HepG2 (cell line): ENCODE results near the gene CFAP46. TPM values are rescaled to one million over a fixed set of nuclear protein-coding genes. Genes with fewer than 3 reads are reported as not detected.

Experiments used
- ATAC-seq: fragments of 200-7000 bp; cut with Tn5 transposase; 3 replicates; pipeline ENCODE4 v1.9.1; 2020; ENCODE audit warnings: mild to moderate bottlenecking, moderate library complexity
- BruUV-seq: library from RNA; stranded (reverse); fragments of 400-500 nt; replicated peaks from 2 replicates; lab custom pipeline; 2021; lab: Mats Ljungman, UMichigan
- CTCF ChIA-PET: fragments of 300-600 bp; formaldehyde crosslinking; extraction: SDS; loops from one replicate; lab custom pipeline; 2021; ENCODE audit warnings: low total read pairs, inconsistent platforms, low intra/inter-chr PET ratio; lab: Yijun Ruan, JAX
- POLR2A ChIA-PET: fragments of 350-600 bp; sonication (Branson Sonifier 250); formaldehyde crosslinking; loops from one replicate; lab custom pipeline; 2020; ENCODE audit warnings: antibody characterized with exemption, inconsistent platforms; lab: Yijun Ruan, JAX
- DNase-seq: peaks from one replicate; pipeline ENCODE4 v3.0.0-alpha.2; 2015; ENCODE audit warnings: low spot score
- FAIRE-seq: peaks from 3 replicates; lab custom pipeline; 2011; peaks lifted over from hg19 to GRCh38; lab: Jason Lieb, UNC
- H2AFZ ChIP-seq: one replicate; pipeline ENCODE4 v1.6.1; 2011; ENCODE audit warnings: low read length, inconsistent platforms
- H3K27ac ChIP-seq: fragments of 300-600 bp; 3 replicates; pipeline ENCODE4 v1.8.0; 2011; ENCODE audit warnings: mixed run types, mild to moderate bottlenecking, mixed read lengths, low read length, inconsistent platforms; ENCODE audit not compliant: insufficient read depth; ENCODE audit errors: extremely low read length
- H3K27me3 ChIP-seq, 2 experiments: fragments of 200-600 bp in 1 of 2; 2 replicates in 1 of 2; 3 replicates in 1 of 2; pipeline versions ENCODE4 v1.6.0 to v1.8.0; 2011; ENCODE audit warnings: low read length in 2 of 2, mild to moderate bottlenecking in 2 of 2, moderate library complexity in 2 of 2, inconsistent platforms in 1 of 2; ENCODE audit not compliant: insufficient read depth in 2 of 2, control insufficient read depth in 1 of 2
- H3K36me3 ChIP-seq, 2 experiments: fragments of 200-600 bp in 1 of 2; replicated peaks in 1 of 2; 2 replicates in 1 of 2; 3 replicates in 1 of 2; pipeline versions ENCODE4 v1.5.1 to v1.8.0; 2011; ENCODE audit warnings: low read length in 2 of 2, inconsistent platforms in 1 of 2; ENCODE audit not compliant: insufficient read depth in 2 of 2, control insufficient read depth in 1 of 2
- H3K4me1 ChIP-seq: 2 replicates; pipeline ENCODE4 v1.5.1; 2012; ENCODE audit warnings: low read length, inconsistent platforms; ENCODE audit not compliant: insufficient read depth
- H3K4me2 ChIP-seq: 2 replicates; pipeline ENCODE4 v1.6.0; 2011; ENCODE audit warnings: low read depth, low read length, inconsistent platforms
- H3K4me3 ChIP-seq, 3 experiments: fragments of 200-600 bp in 1 of 3; sonication (generic), shearing (Covaris generic) in 1 of 3; replicated peaks in 1 of 3; 2 replicates each; pipeline ENCODE4 v1.5.1; 2011 to 2016; ENCODE audit warnings: low read length in 3 of 3, inconsistent platforms in 2 of 3, low read depth in 2 of 3, mild to moderate bottlenecking in 2 of 3, control low read depth in 1 of 3, mixed read lengths in 1 of 3; ENCODE audit not compliant: insufficient read depth in 1 of 3
- H3K79me2 ChIP-seq: one replicate; pipeline ENCODE4 v1.6.1; 2011; ENCODE audit warnings: low read length, inconsistent platforms; ENCODE audit not compliant: insufficient read depth
- H3K9ac ChIP-seq: 2 replicates; pipeline ENCODE4 v1.6.0; 2011; ENCODE audit warnings: mild to moderate bottlenecking, low read depth, low read length, inconsistent platforms; ENCODE audit not compliant: insufficient read depth
- H3K9me3 ChIP-seq: 2 replicates; pipeline ENCODE4 v1.5.1; 2012; ENCODE audit warnings: mild to moderate bottlenecking, low read length
- H4K20me1 ChIP-seq: 2 replicates; pipeline ENCODE4 v1.6.0; 2011; ENCODE audit warnings: inconsistent platforms, mild to moderate bottlenecking, low read length, moderate library complexity; ENCODE audit not compliant: insufficient read depth
- ARID2 ChIP-seq: sonication (generic); formaldehyde crosslinking; IDR thresholded peaks from 2 replicates; pipeline ENCODE4 v1.8.1; 2022; ENCODE audit warnings: mild to moderate bottlenecking, missing genetic modification reagents, borderline replicate concordance
- CBX1 ChIP-seq: IDR thresholded peaks from one replicate; pipeline ENCODE4 v1.6.1; 2016; ENCODE audit warnings: antibody characterized with exemption, low read depth
- CEBPB ChIP-seq: IDR thresholded peaks from 2 replicates; pipeline ENCODE4 v1.6.1; 2011; ENCODE audit warnings: low read depth, low read length, improper control_type of control experiment, borderline replicate concordance
- FUBP1 ChIP-seq: sonication (generic); formaldehyde crosslinking; IDR thresholded peaks from 2 replicates; pipeline ENCODE4 v1.5.1; 2020; ENCODE audit warnings: missing genetic modification reagents, mild to moderate bottlenecking, borderline replicate concordance
- GATA4 ChIP-seq: sonication (generic); IDR thresholded peaks from 2 replicates; pipeline ENCODE4 v1.6.1; 2016; ENCODE audit warnings: antibody characterized with exemption, low read depth, borderline replicate concordance
- PHB2 ChIP-seq: fragments of 450-650 bp; IDR thresholded peaks from 2 replicates; pipeline ENCODE4 v1.6.1; 2018; ENCODE audit not compliant: partially characterized antibody
- SRSF1 ChIP-seq: fragments of 200-400 bp; formaldehyde crosslinking; optimal IDR thresholded peaks from 2 replicates; pipeline ENCODE3; 2017; ENCODE audit warnings: mild to moderate bottlenecking, low read depth, low read length, moderate library complexity
- TEAD2 ChIP-seq: sonication (generic); formaldehyde crosslinking; IDR thresholded peaks from 2 replicates; pipeline ENCODE4 v1.9.0; 2021; ENCODE audit warnings: missing genetic modification reagents
- THAP9 ChIP-seq: sonication (generic); formaldehyde crosslinking; IDR thresholded peaks from 2 replicates; pipeline ENCODE4; 2020; ENCODE audit warnings: missing genetic modification reagents, mild to moderate bottlenecking, borderline replicate concordance
- ZMAT3 ChIP-seq: sonication (generic); formaldehyde crosslinking; conservative IDR thresholded peaks from 2 replicates; pipeline ENCODE4 v1.7.0; 2021; ENCODE audit warnings: missing genetic modification reagents
- ZNF225 ChIP-seq: sonication (generic); formaldehyde crosslinking; IDR thresholded peaks from 2 replicates; pipeline ENCODE4 v1.4.0; 2020; ENCODE audit warnings: mild to moderate bottlenecking, missing genetic modification reagents
- ZNF234 ChIP-seq: sonication (generic); formaldehyde crosslinking; conservative IDR thresholded peaks from 2 replicates; pipeline ENCODE4 v1.5.1; 2020; ENCODE audit warnings: mild to moderate bottlenecking, missing genetic modification reagents
- ZNF737 ChIP-seq: sonication (generic); formaldehyde crosslinking; IDR thresholded peaks from 2 replicates; pipeline ENCODE4 v1.5.0; 2020; ENCODE audit warnings: missing genetic modification reagents, mild to moderate bottlenecking, borderline replicate concordance
- ZNF768 ChIP-seq: sonication (generic); formaldehyde crosslinking; IDR thresholded peaks from 2 replicates; pipeline ENCODE4 v1.4.0; 2020; ENCODE audit warnings: missing genetic modification reagents
- WGBS: methylation state at CpG from one replicate; pipeline ENCODE4 v1.1.6; 2017; ENCODE audit warnings: low lambda C conversion rate; 5-methylcytosine and 5-hydroxymethylcytosine counted together
- in situ Hi-C: cut with HindIII; loops from 2 replicates; pipeline ENCODE4 v1.10.0; 2017; ENCODE audit warnings: low pct_unique_long_range_greater_than_20kb; ENCODE audit not compliant: extremely low pct_ligation_motif_present
- intact Hi-C: fragments of 100-400 bp; cut with micrococcal nuclease; formaldehyde crosslinking; loops from one replicate; pipeline ENCODE4 v1.10.0; 2022; ENCODE audit not compliant: unreplicated experiment
- polyA plus RNA-seq, 8 experiments: library from polyadenylated mRNA; depleted of rRNA in 3 of 8; stranded (reverse) in 7 of 8; unstranded in 1 of 8; fragments of >200 nt; fragmentation: Illumina TruSeq in 4 of 8; extraction: Trizol in 4 of 8; gene quantifications; 2 replicates each; pipeline versions ENCODE4 v1.2.1 to v1.2.3, GENCODE V29; 2011 to 2016; ENCODE audit warnings: low read depth in 4 of 8, missing spikeins in 1 of 8, mixed read lengths in 1 of 8; ENCODE audit not compliant: insufficient read depth in 1 of 8
- total RNA-seq, 5 experiments: library from RNA; depleted of rRNA; stranded (reverse); fragments of >200 nt; fragmentation: Illumina TruSeq; extraction: Trizol; gene quantifications; 2 replicates each; pipeline ENCODE4 v1.2.3, GENCODE V29; 2016; ENCODE audit warnings: low read depth in 1 of 5

Gene CFAP46
- total and polyA plus RNA-seq, 2 of the 13 experiments (the other 11 are each of a cell fraction or from before 2014, with no cell fraction given): 0.24 to 0.84 TPM

GRCh38 chr10:132946806-132947546, 4.6 kb upstream of the CFAP46 start:
- no peaks in the 10 kb centered on the region for H3K9me3 ChIP-seq
- H3K4me2 ChIP-seq: no peak overlapping the region
- no peaks in the 10 kb centered on the region for H4K20me1 ChIP-seq
- ATAC-seq (no peak), FAIRE-seq (no peak), DNase-seq (no peak)
- peaks cover 8 to 44% of the 10 kb centered on the region in 2 experiments; a peak in 4 of 5 replicates for H3K27me3 ChIP-seq
- H3K9ac ChIP-seq: no peak overlapping the region
- no TSS peak for BruUV-seq
- 0 out of 2 replicates have a peak, but pooled peaks cover 1% of the 10 kb centered on the region for H3K4me1 ChIP-seq
- no peaks in the 10 kb centered on the region for H3K79me2 ChIP-seq
- TF ChIP-seq FUBP1 (no peak), CEBPB (peak; percentile 45; the same call in 1 of the 2 replicates), ZNF234 (no peak)
- no peaks in the 10 kb centered on the region for H3K36me3 ChIP-seq
- WGBS: 38% methylated on average over 5 of the region's 5 CpGs
- ChIA-PET POLR2A (no interaction called here), CTCF (no interaction called here)
- no peak overlapping the region for H3K4me3 ChIP-seq
- in situ Hi-C loops (loop anchor here (10.0 kb wide), 1 partner anchor 178 kb away; no protein-coding TSS in a partner anchor), intact Hi-C loops (no loop called here)
- H2AFZ ChIP-seq: no peak overlapping the region
- H3K27ac ChIP-seq: no peak overlapping the region

GRCh38 chr10:132946311-132946710, 3.9 kb upstream of the CFAP46 start:
- H3K27ac ChIP-seq: no peak overlapping the region
- peaks cover 8 to 43% of the 10 kb centered on the region in 2 experiments; a peak in 3 of 5 replicates for H3K27me3 ChIP-seq
- no peak overlapping the region for H3K9ac ChIP-seq
- CTCF ChIA-PET: no interaction called here
- H3K4me1 ChIP-seq: 0 out of 2 replicates have a peak, but pooled peaks cover 8% of the 10 kb centered on the region
- no peak overlapping the region for H2AFZ ChIP-seq
- no TSS peak for BruUV-seq
- no peak overlapping the region for H3K4me3 ChIP-seq
- intact Hi-C loops (no loop called here), in situ Hi-C loops (loop anchor here (10.0 kb wide), 1 partner anchor 178 kb away; no protein-coding TSS in a partner anchor)
- no peaks in the 10 kb centered on the region for H3K36me3 ChIP-seq
- no peaks in the 10 kb centered on the region for H4K20me1 ChIP-seq
- ATAC-seq: no peak
- no peak overlapping the region for H3K4me2 ChIP-seq
- H3K9me3 ChIP-seq: no peaks in the 10 kb centered on the region
- POLR2A ChIA-PET: no interaction called here
- no peak for DNase-seq
- no peak for FAIRE-seq
- H3K79me2 ChIP-seq: no peaks in the 10 kb centered on the region
- 0% methylated on average over 2 of the region's 9 CpGs for WGBS
- TF ChIP-seq ZNF768 (no peak), ZNF225 (CRISPR knock-in tag) (no peak), THAP9 (no peak), GATA4 (no peak), ZNF737 (CRISPR knock-in tag) (no peak), ARID2 (no peak), ZMAT3 (CRISPR knock-in tag) (no peak), TEAD2 (CRISPR knock-in tag) (no peak), CBX1 (no peak), PHB2 (no peak), SRSF1 (no peak)
